DMS53 treated with DMSO at 0.1 percent for 48 hours (cell line): ENCODE results near the gene P2RX6.
"Not testable (repeated sequence)": the region's sequence is repeated elsewhere in the genome, so short reads cannot be mapped to it uniquely, and the experiment has no call there.

ENCODE experiments used
- DNase-seq: peaks from one replicate; lab custom pipeline; 2025; ENCODE audit not compliant: unreplicated experiment; lab: John Stamatoyannopoulos, UW

P2RX6 gene

GRCh38 chr22:21071796-21072195, 56.8 kb downstream of the P2RX6 start:
- not testable (repeated sequence) for DNase-seq

GRCh38 chr22:21073023-21073422, 58.1 kb downstream of the P2RX6 start:
- DNase-seq = no peak

GRCh38 chr22:21073482-21073881, 58.5 kb downstream of the P2RX6 start:
- DNase-seq = no peak

GRCh38 chr22:21074102-21074715, 59.2 kb downstream of the P2RX6 start:
- DNase-seq = no peak

GRCh38 chr22:21075516-21076138, 60.7 kb downstream of the P2RX6 start:
- no peak for DNase-seq

GRCh38 chr22:21076912-21077625, 62.1 kb downstream of the P2RX6 start:
- no peak for DNase-seq
